ENCODE measurements around the gene TCF12.
A peak's percentile ranks its signal among the peaks of the same experiment; 100 is the strongest.
"Not testable (repeated sequence)": the region's sequence is repeated elsewhere in the genome, so short reads cannot be mapped to it uniquely, and the experiment has no call there.

The TCF12 gene

GRCh38 chr15:56916825-56917477, 1.5 kb upstream of the TCF12 start:
- no peak for DNase-seq

GRCh38 chr15:56917652-56918045, 795 bp upstream of the TCF12 start:
- no peak for DNase-seq

GRCh38 chr15:56919031-56919608, 676 bp downstream of the TCF12 start:
- peak; percentile 70 for DNase-seq

GRCh38 chr15:56919609-56920366, 1.3 kb downstream of the TCF12 start:
- DNase-seq = peak; percentile 33

GRCh38 chr15:56920367-56920627, 1.9 kb downstream of the TCF12 start:
- no peak for DNase-seq

GRCh38 chr15:56923174-56923591, 4.7 kb downstream of the TCF12 start:
- no peak for DNase-seq

- no peak for DNase-seq
These were observed 9.4 kb downstream of the TCF12 start for GRCh38 chr15:56927816-56928215.

GRCh38 chr15:56929399-56929798, 11.0 kb downstream of the TCF12 start:
- no peak for DNase-seq

GRCh38 chr15:56929933-56930332, 11.5 kb downstream of the TCF12 start:
- no peak for DNase-seq

- DNase-seq = no peak
These were observed 12.3 kb downstream of the TCF12 start for GRCh38 chr15:56930669-56931313.

GRCh38 chr15:56931639-56932508, 13.4 kb downstream of the TCF12 start:
- no peak for DNase-seq

GRCh38 chr15:56932509-56932868, 14.0 kb downstream of the TCF12 start:
- DNase-seq = not testable (repeated sequence)

GRCh38 chr15:56933410-56933809, 15.0 kb downstream of the TCF12 start:
- DNase-seq = no peak

GRCh38 chr15:56933811-56934210, 15.4 kb downstream of the TCF12 start:
- DNase-seq = no peak

- no peak for DNase-seq
These were observed 15.8 kb downstream of the TCF12 start for GRCh38 chr15:56934269-56934668.

GRCh38 chr15:56936929-56937328, 18.5 kb downstream of the TCF12 start:
- no peak for DNase-seq

GRCh38 chr15:56939257-56939656, 20.8 kb downstream of the TCF12 start:
- no peak for DNase-seq

GRCh38 chr15:56940388-56940787, 21.9 kb downstream of the TCF12 start:
- DNase-seq = no peak

- no peak for DNase-seq
These were observed 23.7 kb downstream of the TCF12 start for GRCh38 chr15:56942118-56942517.

- DNase-seq = no peak
These were observed 25.0 kb downstream of the TCF12 start for GRCh38 chr15:56943403-56943802.

GRCh38 chr15:56944485-56944884, 26.0 kb downstream of the TCF12 start:
- DNase-seq = no peak

- DNase-seq = no peak
These were observed 27.7 kb downstream of the TCF12 start for GRCh38 chr15:56946150-56946549.
